Spleen (tissue), 11 donors: ENCODE results near the gene MGA. TPM values are rescaled to one million over a fixed set of nuclear protein-coding genes. Genes with fewer than 3 reads are reported as not detected.

Experiments used
- DNase-seq: peaks from one replicate; pipeline ENCODE4 v3.0.0-alpha.2; 2020
- H3K27ac ChIP-seq, 8 donors: fragments of 200-600 bp; sonication (generic) in 7 of 8; 1 replicate in 4 of 8; 2 replicates in 4 of 8; pipeline versions ENCODE4 v1.5.0 to v1.8.0; 2016 to 2021; ENCODE audit warnings: inconsistent platforms in 4 of 8, mild to moderate bottlenecking in 4 of 8, moderate library complexity in 1 of 8
- H3K27me3 ChIP-seq, 7 donors: fragments of 200-600 bp; sonication (generic) in 6 of 7; replicated peaks in 1 of 7; 1 replicate in 4 of 7; 2 replicates in 3 of 7; pipeline versions ENCODE4 v1.5.0 to v1.8.0; 2016 to 2021; ENCODE audit warnings: inconsistent platforms in 3 of 7, mild to moderate bottlenecking in 1 of 7
- H3K36me3 ChIP-seq, 6 donors: fragments of 200-600 bp; sonication (generic) in 5 of 6; 1 replicate in 4 of 6; 2 replicates in 2 of 6; pipeline versions ENCODE4 v1.5.0 to v1.8.0; 2016 to 2021; ENCODE audit warnings: inconsistent platforms in 2 of 6
- H3K4me1 ChIP-seq, 6 donors: fragments of 200-600 bp; sonication (generic) in 5 of 6; 1 replicate in 3 of 6; 2 replicates in 3 of 6; pipeline versions ENCODE4 v1.5.0 to v1.8.0; 2016 to 2021; ENCODE audit warnings: inconsistent platforms in 3 of 6
- H3K4me3 ChIP-seq, 8 donors: fragments of 200-600 bp; sonication (generic) in 7 of 8; 1 replicate in 4 of 8; 2 replicates in 4 of 8; pipeline versions ENCODE4 v1.5.0 to v1.8.0; 2016 to 2021; ENCODE audit warnings: inconsistent platforms in 4 of 8, mild to moderate bottlenecking in 4 of 8, moderate library complexity in 2 of 8
- H3K9me3 ChIP-seq, 8 donors: fragments of 200-600 bp; sonication (generic) in 7 of 8; 1 replicate in 4 of 8; 2 replicates in 4 of 8; pipeline versions ENCODE4 v1.5.0 to v1.8.0; 2016 to 2021; ENCODE audit warnings: inconsistent platforms in 4 of 8
- POLR2A ChIP-seq, 3 donors: fragments of 450-650 bp; IDR thresholded peaks; one replicate each; pipeline ENCODE4 v1.5.1; 2017; ENCODE audit warnings: antibody characterized with exemption in 3 of 3, mild to moderate bottlenecking in 1 of 3
- POLR2AphosphoS5 ChIP-seq, 3 donors: sonication (generic); formaldehyde crosslinking; IDR thresholded peaks; one replicate each; pipeline ENCODE4 v1.5.1; 2017; ENCODE audit warnings: antibody characterized with exemption in 3 of 3
- WGBS, 5 donors: extraction: QIAGEN DNeasy Blood & Tissue Kit in 3 of 5; methylation state at CpG; one replicate each; pipeline versions ENCODE4 v1.1.5 to v1.1.7; 2013 to 2018; 5-methylcytosine and 5-hydroxymethylcytosine counted together
- intact Hi-C: fragments of 100-400 bp; cut with DNase I; formaldehyde crosslinking; loops from one replicate; pipeline ENCODE4 v1.15.0; 2023; ENCODE audit warnings: low total_unique reads
- polyA plus RNA-seq, 3 donors: library from polyadenylated mRNA; stranded (reverse); fragments of 200-250 nt; gene quantifications; one replicate each; pipeline ENCODE4 v1.2.1, GENCODE V29; 2013
- total RNA-seq, 7 donors: library from RNA; depleted of rRNA in 3 of 7; stranded (reverse); fragments of >200 nt in 3 of 7; fragmentation: NEBNext Ultra II Directional in 4 of 7; extraction: Animal tissue kit (Norgen Biotek cat#: 25700) in 4 of 7; gene quantifications; one replicate each; pipeline versions ENCODE4 v1.1.0 to v1.2.1, GENCODE V29; 2016 to 2021
- TF ChIP-seq, protein P1 (sequence below), 11 experiments: fragments of 200-600 bp in 7 of 11; fragments of 450-650 bp in 4 of 11; sonication (generic) in 4 of 11; IDR thresholded peaks in 8 of 11; conservative IDR thresholded peaks in 3 of 11; 1 replicate in 7 of 11; 2 replicates in 4 of 11; pipeline versions ENCODE4 v1.4.0 to v1.8.0; 2016 to 2021; ENCODE audit warnings: antibody characterized with exemption in 11 of 11, inconsistent platforms in 4 of 11, mild to moderate bottlenecking in 1 of 11
- donor health status: healthy with polysubstance abuse.
- donor health status: DM: no; HTN: no; CAD: no; lungs with moderate emphysema.
- donor health status: DM: no; HTN: no; CAD: no.
- donor health status: Bipolar disorder and iron deficiency.
- donor health status: healthy.
- donor health status: DM: no; HTN: no; CAD: no.
- donor health status: DM: yes; HTN: yes; CAD: no.

Gene MGA
- total and polyA plus RNA-seq, 10 donors = 2.7 to 67.7 (median 51.7) TPM

DNA sequence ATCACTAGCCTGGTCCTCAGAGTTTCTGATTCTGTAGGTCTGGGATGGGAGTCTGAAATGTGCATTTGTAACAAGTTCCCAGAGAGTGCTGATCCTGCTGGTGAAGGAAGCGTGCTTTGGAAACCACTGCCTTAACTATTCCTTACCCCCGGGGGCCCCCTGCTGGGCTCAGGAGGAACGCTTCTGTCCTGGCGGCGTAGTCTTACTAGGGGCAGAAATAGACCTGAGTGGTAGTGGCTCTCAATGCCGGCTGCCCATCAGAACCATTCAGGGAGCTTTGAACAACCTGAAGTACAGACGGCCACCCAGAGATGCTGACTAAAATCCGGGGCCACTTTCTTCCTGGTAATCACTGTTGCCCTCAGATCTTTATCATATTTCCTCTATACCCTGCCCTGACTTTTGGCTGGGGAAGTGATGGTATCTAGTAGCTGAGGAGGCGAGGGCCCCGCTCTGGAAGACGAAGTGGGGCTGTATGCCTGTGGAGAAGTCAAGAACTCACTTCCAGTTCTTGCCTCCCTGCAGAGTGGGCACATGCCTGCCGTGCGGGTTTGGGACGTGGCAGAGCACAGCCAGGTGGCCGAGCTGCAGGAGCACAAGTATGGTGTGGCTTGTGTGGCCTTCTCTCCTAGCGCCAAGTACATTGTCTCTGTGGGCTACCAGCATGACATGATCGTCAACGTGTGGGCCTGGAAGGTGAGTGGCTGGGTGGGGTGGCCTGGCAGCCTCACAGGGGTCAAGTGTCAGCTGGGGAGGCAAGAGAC lies 151.4 kb downstream of the MGA start:
- intact Hi-C loops = loop anchor here (2.0 to 10.0 kb wide), 3 partner anchors 39 to 209 kb away; no protein-coding TSS in a partner anchor
- Histone ChIP-seq H3K27me3 (no peaks in the 10 kb centered on the region), H3K4me3 (no peak overlapping the region), H3K9me3 (no peaks in the 10 kb centered on the region), H3K36me3 (peaks cover 0 to 56% (median 30%) of the 10 kb centered on the region in 6 donors), H3K27ac (no peak overlapping the region), H3K4me1 (peaks cover 0 to 27% (median 9%) of the 10 kb centered on the region in 6 donors)
- TF ChIP-seq, protein P1, sequence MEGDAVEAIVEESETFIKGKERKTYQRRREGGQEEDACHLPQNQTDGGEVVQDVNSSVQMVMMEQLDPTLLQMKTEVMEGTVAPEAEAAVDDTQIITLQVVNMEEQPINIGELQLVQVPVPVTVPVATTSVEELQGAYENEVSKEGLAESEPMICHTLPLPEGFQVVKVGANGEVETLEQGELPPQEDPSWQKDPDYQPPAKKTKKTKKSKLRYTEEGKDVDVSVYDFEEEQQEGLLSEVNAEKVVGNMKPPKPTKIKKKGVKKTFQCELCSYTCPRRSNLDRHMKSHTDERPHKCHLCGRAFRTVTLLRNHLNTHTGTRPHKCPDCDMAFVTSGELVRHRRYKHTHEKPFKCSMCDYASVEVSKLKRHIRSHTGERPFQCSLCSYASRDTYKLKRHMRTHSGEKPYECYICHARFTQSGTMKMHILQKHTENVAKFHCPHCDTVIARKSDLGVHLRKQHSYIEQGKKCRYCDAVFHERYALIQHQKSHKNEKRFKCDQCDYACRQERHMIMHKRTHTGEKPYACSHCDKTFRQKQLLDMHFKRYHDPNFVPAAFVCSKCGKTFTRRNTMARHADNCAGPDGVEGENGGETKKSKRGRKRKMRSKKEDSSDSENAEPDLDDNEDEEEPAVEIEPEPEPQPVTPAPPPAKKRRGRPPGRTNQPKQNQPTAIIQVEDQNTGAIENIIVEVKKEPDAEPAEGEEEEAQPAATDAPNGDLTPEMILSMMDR (IDR thresholded peaks at IDR 0.05 in 8 of 11, conservative IDR thresholded peaks at IDR 0.05 in 3 of 11) = peak; percentile 78 to 95 (median 90)
- no peak for TF ChIP-seq POLR2A (IDR thresholded peaks at IDR 0.05)
- TF ChIP-seq POLR2AphosphoS5 (IDR thresholded peaks at IDR 0.05) = no peak
- DNase-seq = peak; percentile 93
- WGBS, 5 donors = 43 to 47% (median 45%) methylated on average over 18 of the region's 18 CpGs

GRCh38 chr15:41812820-41813375 lies 152.7 kb downstream of the MGA start:
- Histone ChIP-seq H3K9me3 (no peaks in the 10 kb centered on the region), H3K27me3 (no peaks in the 10 kb centered on the region), H3K36me3 (peaks cover 0 to 66% (median 43%) of the 10 kb centered on the region in 6 donors), H3K4me3 (no peak overlapping the region), H3K4me1 (peaks cover 0 to 27% (median 9%) of the 10 kb centered on the region in 6 donors), H3K27ac (no peak overlapping the region)
- WGBS, 5 donors = 92 to 96% (median 94%) methylated on average over 7 to 11 of the region's 11 CpGs
- peak; percentile 55 for DNase-seq
- intact Hi-C loops = loop anchor here (5.0 to 10.0 kb wide), 2 partner anchors 92 to 211 kb away; no protein-coding TSS in a partner anchor
- TF ChIP-seq POLR2AphosphoS5 (IDR thresholded peaks at IDR 0.05) = no peak

DNA sequence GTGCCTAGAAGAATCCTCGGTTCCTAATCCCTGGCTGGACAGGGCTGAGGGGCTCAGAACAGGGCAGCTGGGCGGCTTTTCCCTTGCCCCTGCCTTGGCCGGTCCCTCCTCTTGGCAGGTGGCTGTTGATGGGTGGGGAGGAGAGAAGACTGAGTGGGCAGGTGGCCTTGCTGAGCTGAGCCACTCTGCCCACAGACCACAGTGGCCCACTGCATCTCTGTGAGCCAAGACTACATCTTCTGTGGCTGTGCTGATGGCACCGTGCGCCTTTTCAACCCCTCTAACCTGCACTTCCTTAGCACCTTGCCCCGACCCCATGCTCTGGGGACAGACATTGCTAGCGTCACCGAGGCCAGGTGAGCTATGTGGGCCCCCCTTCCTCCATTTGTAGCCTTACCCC lies 153.2 kb downstream of the MGA start:
- Histone ChIP-seq H3K36me3 (peaks cover 0 to 69% (median 48%) of the 10 kb centered on the region in 6 donors), H3K27ac (no peak overlapping the region), H3K4me3 (no peak overlapping the region), H3K27me3 (no peaks in the 10 kb centered on the region), H3K9me3 (no peaks in the 10 kb centered on the region), H3K4me1 (peaks cover 0 to 27% (median 9%) of the 10 kb centered on the region in 6 donors)
- TF ChIP-seq POLR2AphosphoS5 (IDR thresholded peaks at IDR 0.05) (no peak), POLR2A (IDR thresholded peaks at IDR 0.05) (no peak)
- TF ChIP-seq, protein P1 (IDR thresholded peaks at IDR 0.05 in 8 of 11, conservative IDR thresholded peaks at IDR 0.05 in 3 of 11) = no peak
- peak; percentile 51 for DNase-seq
- intact Hi-C loops = loop anchor here (5.0 to 10.0 kb wide), 2 partner anchors 91 to 211 kb away; no protein-coding TSS in a partner anchor
- WGBS, 5 donors = 94 to 99% (median 96%) methylated on average over 8 of the region's 8 CpGs

DNA sequence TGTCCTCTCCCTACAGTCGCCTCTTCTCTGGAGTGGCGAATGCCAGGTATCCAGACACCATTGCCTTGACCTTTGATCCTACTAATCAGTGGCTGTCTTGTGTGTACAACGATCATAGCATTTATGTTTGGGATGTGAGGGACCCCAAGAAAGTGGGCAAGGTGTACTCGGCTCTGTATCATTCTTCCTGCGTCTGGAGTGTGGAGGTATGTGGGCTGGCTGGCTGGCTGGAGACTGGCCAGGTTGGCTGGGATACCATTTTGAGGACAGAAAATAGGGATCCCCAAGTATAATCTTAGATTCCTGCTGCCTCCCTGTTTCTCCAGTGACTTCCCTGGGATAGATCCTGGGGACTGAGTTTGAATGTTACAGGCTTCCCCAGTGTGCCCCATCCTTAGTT lies 154.3 kb downstream of the MGA start:
- Histone ChIP-seq H3K4me1 (peaks cover 0 to 21% (median 9%) of the 10 kb centered on the region in 6 donors), H3K27ac (no peak overlapping the region), H3K4me3 (no peak overlapping the region), H3K27me3 (no peaks in the 10 kb centered on the region), H3K9me3 (no peaks in the 10 kb centered on the region), H3K36me3 (peaks cover 0 to 78% (median 57%) of the 10 kb centered on the region in 6 donors)
- DNase-seq = no peak
- TF ChIP-seq, protein P1 (IDR thresholded peaks at IDR 0.05 in 8 of 11, conservative IDR thresholded peaks at IDR 0.05 in 3 of 11) = no peak
- TF ChIP-seq POLR2A (IDR thresholded peaks at IDR 0.05) = no peak
- no peak for TF ChIP-seq POLR2AphosphoS5 (IDR thresholded peaks at IDR 0.05)
- WGBS, 5 donors = 95 to 98% (median 95%) methylated on average over 5 of the region's 5 CpGs
- intact Hi-C loops = loop anchor here (5.0 to 10.0 kb wide), 2 partner anchors 90 to 212 kb away; no protein-coding TSS in a partner anchor
